Measurements from ENCODE around the gene QARS1.

Gene QARS1

DNA sequence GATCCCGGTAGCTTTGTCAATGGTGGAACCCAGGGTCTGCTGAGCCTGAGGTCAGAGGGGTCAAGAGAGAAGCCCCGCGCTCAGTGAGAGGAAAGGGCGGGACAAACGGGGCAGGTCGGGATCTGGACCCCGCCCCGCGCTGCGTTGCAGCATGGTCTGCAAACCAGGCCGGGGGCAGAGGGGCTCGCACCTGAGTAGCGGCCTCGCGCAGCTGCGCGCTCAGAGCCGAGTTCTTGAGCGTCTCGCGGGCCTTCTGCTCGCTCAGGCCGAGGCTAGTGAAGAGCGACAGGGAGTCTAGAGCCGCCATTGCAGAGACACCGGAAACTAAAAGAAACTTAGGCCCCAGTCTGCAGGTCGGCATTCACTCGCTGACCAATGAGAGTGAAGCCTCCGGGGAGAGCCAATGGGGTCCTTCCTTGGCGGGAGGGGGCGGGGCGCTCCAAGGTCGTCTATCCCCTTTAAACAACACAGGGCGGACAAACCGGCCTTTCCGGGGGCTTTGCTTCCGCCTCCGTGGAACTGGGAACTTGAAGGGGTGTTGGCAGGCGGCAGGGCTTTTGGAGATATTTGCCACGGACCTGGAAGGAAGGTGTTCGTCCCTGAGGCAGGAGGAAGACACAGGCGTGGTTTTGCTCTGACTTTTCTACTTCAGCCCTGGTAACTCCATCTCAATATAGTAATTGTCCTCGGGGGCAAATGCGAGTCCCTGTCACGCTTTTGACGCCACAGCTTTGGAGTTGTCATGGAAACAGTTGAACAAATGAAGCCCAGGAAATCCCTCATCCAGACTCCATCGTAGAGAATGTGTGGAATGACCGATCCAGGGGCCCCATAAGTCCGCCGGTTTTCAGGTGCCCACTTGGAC is at the start of gene QARS1:
Gene QARS1, minus strand, starts transcription at position 331 of the 865 bp plus-strand sequence. Its CDS starts 24 bp downstream, at position 307.
- peak; percentile 90 for DNase-seq

DNA sequence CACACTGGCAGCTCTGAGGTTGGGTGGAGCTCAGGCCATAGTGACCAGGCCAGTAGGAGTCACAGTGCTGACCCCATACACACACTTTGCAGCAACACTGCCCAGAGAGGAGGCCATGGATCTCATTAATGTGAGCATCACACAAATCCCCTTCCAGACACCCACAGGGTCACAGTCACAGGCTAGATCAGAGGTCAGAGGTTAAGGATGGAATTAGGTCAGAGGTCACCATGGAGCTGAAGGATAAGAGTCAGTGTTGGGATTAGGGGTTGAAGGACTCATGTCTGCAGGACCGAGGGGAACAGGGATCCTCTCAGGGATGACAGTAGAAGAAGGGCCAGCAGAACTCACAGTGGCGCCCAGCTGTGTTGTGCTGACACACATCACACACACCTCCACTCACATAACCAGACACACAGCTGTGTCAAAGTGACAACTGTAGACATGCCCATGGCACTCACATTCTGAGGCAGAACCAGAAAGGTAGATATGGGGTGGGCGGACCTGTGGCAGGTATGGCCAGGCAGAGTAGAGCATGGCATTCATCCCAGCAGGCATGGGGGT is 48.9 kb upstream of the QARS1 start:
- no peak for DNase-seq

DNA sequence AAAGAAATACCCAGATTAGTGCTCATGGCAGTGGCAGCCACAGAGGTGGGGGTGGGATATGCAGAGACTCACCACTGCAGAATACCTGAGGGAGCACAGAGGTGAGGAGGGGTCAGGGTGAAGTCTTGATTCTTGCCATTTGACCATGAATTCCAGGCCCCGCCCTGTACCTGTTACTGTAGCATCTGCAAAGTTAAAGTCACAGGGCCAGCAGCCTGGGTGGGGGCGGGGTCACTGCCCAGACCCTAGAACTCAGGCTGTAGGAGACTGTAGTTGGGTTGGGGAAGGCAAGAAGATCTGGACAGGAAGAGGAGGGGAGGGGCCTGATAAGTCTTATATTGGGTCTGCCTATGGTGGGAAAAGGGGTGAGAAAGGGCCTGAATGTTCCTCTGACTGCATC is 47.1 kb upstream of the QARS1 start:
- DNase-seq, result no peak

DNA sequence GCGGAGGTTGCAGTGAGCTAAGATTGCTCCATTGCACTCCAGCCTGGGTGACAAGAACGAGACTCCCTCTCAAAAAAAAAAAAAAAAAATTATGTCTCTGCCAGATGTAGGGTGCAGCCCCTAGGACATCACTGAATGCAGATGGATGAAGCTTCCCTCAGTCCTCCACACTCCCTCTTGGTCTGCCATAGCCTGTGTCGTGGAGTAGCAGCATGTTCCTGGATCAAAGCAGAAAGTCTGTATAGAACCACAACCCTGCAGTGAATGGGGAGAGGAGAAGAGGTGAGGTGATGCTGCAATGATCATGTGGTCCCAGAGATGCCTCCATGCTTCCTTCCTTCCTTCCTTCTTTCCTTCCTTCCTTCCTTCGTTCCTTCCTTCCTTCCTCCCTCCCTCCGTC is 43.6 kb upstream of the QARS1 start:
- no peak for DNase-seq

DNA sequence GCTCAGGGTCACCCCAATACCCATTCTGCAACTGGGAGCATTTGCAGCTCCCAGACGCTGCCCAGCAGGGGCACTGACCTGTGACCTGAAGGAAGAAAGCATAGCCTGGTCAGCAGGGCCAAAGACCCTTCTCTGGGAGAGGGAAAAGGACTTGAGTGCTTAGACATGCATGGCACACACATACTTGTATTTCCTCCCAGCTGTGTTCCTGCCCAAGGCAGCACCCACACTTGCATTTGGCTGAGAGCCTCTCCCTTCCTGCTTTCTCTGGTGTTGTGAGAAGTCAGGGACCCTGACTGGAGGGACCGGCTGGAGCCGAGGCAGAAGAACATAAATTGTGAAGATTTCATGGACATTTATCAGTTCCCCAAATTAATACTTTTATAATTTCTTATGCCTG is 35.5 kb upstream of the QARS1 start:
- DNase-seq, result no peak

DNA sequence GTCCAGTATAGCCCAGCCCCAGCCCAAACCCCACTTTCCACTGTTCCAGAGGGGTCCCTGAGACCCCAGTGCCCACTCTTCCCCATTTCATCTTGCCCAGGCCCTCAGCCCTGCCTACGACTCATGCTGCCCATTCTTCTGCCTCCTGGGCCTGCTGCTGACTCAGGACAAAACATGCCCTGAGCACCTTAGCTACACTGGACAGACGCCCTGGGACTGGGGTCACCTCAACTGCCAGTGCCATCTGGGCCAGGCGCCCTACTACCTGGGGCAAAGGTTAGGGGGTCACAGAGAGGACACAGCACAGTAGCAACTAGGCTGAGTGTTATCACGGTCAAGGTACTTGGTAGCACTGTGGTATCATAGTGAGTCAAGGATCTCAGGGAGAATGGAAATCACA is 30.9 kb upstream of the QARS1 start:
- DNase-seq, result no peak

DNA sequence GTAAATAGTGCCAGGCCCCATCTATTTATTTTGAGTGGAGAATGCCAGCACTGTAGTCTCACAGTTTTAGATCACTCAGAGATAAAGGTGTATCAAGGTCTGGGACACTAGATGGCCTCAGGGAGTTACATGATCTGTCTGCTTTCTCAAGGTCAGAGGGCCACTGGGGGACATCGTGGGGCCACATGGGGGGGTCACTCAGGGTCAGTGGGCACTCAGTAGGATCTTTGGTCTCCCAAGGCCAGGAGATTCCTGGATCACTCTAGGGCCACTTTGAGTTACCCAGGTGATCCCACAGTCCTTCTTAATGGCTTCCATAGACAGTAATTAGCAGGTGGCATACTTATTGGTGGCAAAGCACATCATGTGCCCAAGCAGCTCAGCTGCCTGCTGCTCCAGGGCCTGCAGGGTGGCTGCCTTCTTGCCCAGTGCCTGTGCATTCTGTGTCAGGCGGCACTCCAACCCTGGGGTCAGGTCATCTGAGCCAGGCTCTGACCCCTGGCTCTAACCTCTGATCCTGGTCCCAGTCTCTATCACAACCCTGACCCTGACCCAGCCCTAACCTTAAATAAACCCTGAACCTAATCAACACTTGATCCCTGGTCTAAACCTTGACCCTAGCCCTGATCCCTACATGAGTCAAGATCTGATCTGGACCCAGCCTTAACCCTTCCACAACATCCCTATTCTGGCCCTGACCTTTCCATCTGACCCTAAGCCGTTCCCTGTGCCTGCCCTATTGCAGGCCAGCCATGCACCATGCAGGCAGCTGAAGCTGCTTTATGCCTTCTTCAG is 30.1 kb upstream of the QARS1 start:
- DNase-seq, result no peak

DNA sequence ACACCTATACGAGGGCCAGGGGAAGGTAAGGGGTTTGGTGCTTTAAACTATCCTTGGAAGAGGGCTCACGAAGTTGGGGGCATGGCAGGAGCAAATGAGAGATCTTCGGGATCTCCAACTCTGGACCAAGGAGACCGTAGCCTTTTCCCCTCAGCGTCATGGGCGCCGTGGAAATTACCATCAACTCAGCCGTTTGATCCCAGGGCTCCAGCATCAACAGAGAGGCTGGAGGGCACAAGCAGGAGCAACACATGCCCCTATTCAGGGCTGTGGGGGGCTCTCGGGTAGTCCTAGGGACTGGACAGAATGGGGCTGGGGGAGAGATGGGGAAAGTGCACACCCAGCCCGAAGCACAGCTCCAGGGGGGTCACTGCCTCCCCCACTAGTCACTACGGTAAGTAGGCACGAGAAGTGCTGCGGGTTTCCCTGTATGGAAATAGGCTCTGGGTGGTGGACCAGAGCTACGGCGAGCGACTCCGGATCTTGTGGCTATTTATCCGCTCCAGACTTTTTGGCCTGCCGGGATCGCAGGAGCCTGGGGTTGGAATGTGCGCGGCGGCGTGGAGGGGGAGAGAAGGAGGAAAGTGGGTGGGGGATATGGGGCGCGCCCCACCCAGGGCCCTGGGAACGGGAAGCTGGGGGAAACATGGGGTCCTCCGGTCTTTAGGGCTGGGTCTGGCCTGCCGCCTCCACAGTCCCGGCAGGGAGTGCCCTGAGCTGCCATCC is 28.8 kb upstream of the QARS1 start:
- peak; percentile 64 for DNase-seq

DNA sequence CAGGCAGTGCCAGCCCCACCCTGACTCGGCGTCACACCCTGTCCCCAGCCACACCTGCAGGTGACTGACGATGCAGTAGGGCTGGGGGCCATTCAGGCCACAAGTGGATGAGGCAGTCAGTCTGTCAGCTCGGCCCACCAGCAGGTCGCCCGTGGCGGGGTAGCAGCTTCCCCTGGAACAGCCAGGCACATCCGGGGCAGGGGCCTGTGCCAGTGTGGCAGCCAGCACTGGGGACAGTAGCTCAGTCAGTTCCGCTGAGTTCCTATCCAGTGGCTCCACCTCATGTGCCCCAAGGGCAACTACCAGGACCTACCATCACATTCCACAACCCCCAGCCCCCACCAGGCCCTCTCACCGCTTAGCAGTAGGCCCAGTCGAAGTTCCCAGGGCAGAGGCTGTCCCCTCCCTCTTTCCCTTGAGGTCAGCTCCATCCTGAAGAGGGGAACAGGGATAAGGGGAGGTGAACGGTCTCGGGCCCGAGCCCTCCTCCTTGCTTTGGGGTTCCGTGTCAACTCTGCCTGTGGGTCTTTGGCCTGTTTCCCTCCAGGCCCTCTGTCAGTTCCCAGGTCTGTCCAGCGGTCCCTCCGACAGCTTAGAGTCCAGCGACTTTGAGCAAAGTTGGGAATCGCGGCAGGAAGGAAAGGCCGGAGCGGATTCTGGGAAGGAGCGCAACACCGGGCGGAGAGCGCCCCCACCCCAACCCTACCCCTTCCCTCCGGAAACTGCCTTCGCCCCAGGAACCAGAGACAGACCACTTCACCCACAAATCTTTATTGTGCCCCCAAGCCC is 28.1 kb upstream of the QARS1 start, which contains the start of gene LAMB2:
Gene LAMB2, minus strand, starts transcription at position 614 of the 789 bp plus-strand sequence. Its CDS starts 183 bp downstream, at position 431.
- DNase-seq, result no peak

DNA sequence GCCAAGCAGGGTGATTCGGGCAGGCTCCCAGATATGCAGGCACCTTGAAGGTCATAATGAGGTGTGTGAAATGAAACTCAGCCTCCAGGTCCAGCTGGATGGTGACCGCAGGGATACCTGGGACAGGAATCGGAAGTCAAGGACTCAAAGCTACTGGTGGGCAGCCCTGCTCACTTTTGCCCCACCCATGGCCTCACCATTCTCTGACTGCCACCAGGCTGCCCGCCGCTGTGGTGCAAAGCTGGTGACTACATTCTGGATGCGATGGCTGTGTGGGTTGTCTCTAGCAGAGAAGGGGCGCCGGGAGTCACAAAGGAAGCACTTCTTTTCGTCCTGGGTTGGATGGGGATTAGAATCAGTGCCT is 27.5 kb upstream of the QARS1 start:
- DNase-seq, result no peak

DNA sequence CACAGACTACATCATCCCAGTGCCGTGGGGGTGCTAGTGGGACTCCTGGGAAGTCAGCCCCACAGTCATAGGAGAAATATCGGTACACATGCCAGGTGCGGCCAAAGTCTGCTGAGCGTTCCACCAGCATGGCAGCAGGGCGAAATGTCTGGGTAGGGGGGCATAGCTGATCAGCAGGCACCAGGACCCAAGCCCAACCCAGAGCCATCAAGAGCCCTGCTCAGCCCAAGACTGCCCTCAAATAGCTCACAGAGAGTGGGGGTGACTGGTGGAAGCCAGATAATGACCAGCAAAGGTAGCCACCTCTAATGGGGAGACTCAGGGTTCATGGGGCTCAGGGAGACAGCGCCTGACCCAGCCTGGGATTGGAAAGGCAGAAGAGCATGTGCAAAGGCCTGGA is 27.0 kb upstream of the QARS1 start:
- DNase-seq, result no peak

DNA sequence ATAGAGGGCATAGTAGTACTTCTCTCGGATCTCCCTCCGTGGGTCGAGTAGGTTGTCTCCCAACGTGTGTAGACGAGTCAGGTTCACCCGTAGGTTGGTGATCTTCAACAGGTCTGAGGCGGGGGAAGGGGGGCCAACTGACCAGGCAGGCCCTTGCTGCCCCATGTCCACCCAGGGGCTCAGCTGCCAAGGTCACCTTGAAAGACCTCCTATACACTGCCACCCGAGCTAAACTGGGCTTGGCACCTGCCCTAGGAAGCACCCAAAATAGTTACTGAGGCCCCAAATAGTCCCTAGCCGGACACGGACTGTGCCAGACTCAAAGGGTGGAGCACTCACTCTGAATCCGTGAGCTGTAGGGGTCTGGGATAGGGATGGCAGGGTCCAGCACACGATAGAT is 26.5 kb upstream of the QARS1 start:
- no peak for DNase-seq

DNA sequence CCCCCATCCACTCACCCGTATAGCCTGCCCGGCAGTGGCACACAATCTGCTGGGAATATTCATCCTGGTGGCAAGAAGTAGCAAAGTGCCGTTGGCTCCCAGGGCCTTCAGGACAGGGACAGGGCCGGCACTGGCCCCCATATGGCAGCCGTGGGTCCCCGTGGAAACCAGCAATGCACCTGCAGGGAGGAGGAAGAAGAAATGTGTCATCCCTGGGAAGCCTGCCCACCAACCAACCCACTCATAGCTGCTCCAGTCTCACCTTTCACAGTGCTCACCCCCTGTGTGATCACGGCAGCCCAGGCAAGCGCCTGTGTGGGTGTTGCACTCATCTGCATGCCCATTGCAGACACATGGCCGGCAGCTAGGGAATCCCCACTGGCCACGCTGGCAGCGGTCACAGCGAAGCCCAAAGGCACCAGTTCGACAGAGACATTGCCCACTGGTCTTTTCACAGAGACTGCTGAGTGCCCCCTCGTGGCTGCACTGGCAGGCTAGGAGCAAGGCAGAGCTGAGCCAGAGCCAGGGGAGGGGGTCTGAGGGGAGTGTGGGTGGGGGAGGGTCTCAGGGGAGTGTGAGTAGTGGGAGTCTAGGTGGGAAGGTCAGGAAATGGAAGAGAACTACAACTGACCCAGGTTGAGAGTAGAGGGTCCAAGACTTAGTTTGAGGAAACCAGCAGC is 20.6 kb upstream of the QARS1 start:
- no peak for DNase-seq

DNA sequence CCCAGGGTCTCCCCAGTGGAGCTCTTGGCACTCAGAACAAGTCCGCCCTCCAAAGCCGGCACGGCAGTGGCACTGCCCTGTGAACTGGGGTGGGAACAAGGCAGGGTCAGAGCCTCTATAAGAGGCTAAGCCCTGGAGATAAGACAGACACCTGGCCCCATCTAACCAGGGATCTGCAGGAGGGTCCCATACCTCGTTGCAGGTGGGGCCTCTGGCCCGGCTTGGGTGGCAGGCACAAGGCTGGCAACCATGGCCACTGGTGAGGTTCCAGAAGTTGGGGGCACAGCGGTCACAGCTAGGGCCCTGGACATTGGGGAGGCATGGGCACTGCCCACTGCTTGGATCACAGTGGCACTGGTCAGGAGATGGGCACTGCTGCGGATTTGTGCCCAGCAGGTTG is 19.6 kb upstream of the QARS1 start:
- DNase-seq, result no peak

DNA sequence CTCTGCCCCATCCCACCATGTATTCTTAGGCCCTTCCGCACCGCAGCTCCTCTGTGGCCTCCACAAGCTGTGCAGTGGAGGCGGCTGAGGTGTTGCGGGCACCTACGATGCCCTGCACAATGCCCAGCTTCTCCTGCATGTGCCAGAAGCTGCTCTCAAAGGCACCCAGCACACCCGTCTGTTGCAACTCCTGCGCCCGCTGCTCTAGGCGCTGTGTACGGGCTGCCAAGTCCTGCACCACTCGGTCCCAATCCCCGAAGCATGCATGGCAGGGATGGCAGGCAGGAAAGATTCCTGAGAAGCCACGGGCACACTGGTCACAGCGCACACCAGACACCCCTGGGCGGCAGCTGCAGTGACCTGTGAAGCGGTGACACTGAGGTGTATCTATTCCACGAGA is 19.1 kb upstream of the QARS1 start:
- no peak for DNase-seq

DNA sequence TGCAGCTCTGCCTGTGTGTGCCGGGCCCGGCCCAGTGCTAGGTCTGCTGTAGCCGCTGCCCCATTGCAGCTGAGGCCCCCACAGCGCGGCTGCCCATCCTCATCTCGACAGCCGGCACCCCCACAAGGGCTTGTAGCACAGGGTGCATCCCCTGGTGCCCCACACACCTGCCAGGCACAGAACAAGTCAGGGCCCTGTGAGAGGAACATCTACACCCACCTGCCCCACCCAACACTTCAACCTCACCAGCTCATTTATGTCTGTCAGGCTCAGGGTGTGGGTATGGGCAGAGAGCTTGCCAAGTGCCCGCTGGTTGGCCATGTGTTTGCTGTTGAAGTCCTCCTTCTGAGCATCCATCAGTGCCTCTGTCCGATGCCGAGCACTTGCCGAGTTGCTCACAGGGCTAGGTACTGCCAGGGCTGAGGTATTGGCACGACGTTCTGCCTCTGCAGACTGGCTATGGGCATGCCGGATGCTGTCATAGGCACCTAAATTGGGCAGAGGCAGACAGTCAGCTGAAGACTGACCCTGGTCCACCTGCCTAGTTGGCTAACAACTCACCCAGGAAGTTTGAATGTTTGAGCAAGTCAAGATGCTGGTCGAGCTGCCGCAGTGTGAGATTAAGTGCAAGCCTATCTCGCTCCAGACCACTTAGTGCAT is 18.5 kb upstream of the QARS1 start:
- no peak for DNase-seq

DNA sequence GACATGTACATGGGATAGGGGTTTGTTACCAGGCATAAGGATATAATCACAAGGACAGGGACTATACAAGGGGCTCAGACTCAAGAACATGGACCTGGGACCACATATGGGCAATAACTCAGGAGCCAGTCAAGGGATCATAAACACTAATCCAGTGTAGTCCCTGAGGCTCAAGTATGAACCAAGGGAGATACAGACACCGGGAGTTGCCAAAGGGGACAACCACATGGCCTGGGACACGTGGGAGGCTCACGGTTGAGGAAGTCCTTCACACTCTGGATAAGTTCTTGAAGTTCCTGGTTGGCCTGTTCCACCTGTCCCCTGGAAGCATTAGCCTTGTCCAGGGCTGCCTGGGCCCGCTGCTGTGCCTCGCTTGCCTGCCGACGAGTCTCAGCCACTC is 17.9 kb upstream of the QARS1 start:
- no peak for DNase-seq

DNA sequence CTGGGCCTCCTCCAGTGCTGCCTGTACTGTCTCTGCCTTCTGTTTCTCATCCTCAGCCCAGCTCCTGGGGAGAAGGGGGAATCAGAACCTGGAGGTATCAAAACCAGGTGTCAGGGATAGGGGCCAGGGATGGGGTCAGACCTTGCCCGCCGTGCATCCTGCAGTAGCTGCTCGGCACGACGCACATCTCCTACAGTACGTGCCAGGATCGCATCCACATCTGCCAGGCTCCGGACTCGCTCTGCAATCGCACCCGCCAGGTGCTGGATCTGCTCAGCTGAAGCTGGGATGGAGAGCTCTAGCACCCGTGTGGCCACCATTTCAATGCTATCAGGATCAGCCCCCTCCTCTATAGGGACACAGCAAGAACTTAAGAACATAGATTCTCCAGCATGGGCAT is 17.5 kb upstream of the QARS1 start:
- no peak for DNase-seq

DNA sequence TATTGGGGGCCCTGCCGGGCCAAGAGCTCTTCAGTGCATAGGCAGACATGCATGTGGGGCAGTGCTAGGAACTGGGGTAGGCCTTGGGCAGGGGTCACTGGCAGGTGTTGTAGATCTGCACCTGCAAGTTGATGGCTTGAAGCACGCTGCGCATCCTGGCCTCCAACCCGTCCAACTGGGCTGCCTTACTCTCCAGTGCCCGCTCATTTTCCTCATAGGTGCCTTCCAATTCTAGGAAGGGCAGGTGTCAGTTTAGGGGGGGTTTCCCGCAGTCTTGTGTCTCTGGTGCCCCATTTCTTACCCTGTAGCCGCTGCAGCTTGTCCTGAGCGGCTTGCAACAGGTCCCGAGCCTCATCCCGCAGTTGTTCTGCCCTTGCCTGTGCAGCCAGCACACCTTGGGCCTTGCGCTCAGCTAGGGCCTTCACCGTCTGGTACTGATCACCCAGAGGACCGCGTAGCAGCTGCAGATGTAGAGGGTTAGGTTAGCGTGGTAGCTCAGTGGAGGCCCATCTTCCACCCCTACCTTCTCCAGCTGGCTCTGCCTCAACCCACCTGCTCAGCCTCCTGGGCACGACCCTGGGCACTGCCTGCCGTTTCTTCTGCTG is 16.7 kb upstream of the QARS1 start:
- no peak for DNase-seq

DNA sequence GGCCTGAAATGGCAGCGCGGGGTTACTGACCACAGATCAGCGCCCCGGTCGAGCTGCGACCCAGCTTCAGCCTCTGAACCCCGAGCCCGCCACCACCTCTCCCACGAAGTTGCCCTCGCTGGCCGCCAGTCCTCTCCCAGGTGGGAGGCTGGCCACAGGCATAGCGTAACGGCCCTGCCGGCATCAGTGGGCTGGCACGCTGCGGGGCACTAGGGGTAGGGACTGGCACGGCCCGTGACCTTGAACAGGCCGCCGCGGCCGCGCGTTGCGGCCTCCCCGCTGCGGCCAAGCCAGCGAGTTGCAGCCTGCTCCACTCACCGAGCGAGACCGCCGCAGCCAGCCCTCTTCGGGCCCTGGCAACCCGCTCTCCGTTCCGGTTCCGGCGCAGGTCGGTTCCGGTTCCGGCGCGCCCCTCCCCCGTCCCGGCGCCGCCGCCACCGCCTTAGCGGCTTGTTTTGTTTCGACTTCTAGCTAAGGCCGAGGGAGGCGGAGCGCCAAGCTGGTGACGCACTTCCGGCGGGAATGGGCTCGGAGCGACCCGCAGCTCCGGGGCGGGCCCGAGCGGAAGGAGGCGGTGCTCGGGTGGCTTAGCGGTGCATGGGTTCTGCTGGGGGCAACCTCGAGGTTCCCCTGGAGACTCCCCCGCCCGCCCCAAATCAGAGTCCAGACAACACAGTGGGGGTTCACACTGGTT is 16.0 kb upstream of the QARS1 start, which contains the start of gene USP19:
Gene USP19, minus strand, starts transcription at position 386 of the 694 bp plus-strand sequence. CDS start 1,678 bp downstream, outside the sequence.
- DNase-seq, result peak; percentile 76
